ENCODE measurements around the gene RUFY1. TPM values are rescaled to one million over a fixed set of nuclear protein-coding genes. Genes with fewer than 3 reads are reported as not detected.
A peak's percentile ranks its signal among the peaks of the same experiment; 100 is the strongest.
"Not testable (repeated sequence)": the region's sequence is repeated elsewhere in the genome, so short reads cannot be mapped to it uniquely, and the experiment has no call there.

The RUFY1 gene
- total and polyA plus RNA-seq, 5 donors from 2014 or later: 18.3 to 40.4 (median 25.4) TPM

- not testable (repeated sequence) for H3K27ac ChIP-seq (ENCODE audit: insufficient read depth, low read length, poor library complexity, severe bottlenecking); H3K9me3 Mint-ChIP-seq; H3K27ac Mint-ChIP-seq; H3K27me3 Mint-ChIP-seq; H3K9me3 ChIP-seq (ENCODE audit: control insufficient read depth in 2 of 2, low read length in 2 of 2); H3K4me1 Mint-ChIP-seq; H3K36me3 Mint-ChIP-seq; H3K27me3 ChIP-seq (ENCODE audit: control insufficient read depth, insufficient read depth, low read length); H3K36me3 ChIP-seq (ENCODE audit: control insufficient read depth, insufficient read depth, low read length); H3K4me1 ChIP-seq (ENCODE audit: control insufficient read depth, insufficient read depth, low read length, poor library complexity, severe bottlenecking); DNase-seq; H3K4me3 Mint-ChIP-seq; H3K4me3 ChIP-seq (ENCODE audit: low read depth, low read length)
- ATAC-seq (ENCODE audit: low read depth in 2 of 2): peak; percentile 94
Observed at GRCh38 chr5:179634370-179635172, 84.2 kb downstream of the RUFY1 start.

GRCh38 chr5:179639296-179639695 is 88.9 kb downstream of the RUFY1 start:
- not testable (repeated sequence) for H3K4me3 Mint-ChIP-seq; H3K4me3 ChIP-seq (ENCODE audit: low read depth, low read length); H3K27ac Mint-ChIP-seq; H3K4me1 Mint-ChIP-seq; H3K36me3 Mint-ChIP-seq; H3K9me3 ChIP-seq (ENCODE audit: control insufficient read depth in 2 of 2, low read length in 2 of 2); H3K27ac ChIP-seq (ENCODE audit: insufficient read depth, low read length, poor library complexity, severe bottlenecking); H3K4me1 ChIP-seq (ENCODE audit: control insufficient read depth, insufficient read depth, low read length, poor library complexity, severe bottlenecking); H3K9me3 Mint-ChIP-seq; DNase-seq; H3K27me3 Mint-ChIP-seq; H3K27me3 ChIP-seq (ENCODE audit: control insufficient read depth, insufficient read depth, low read length); ATAC-seq (ENCODE audit: low read depth in 2 of 2); H3K36me3 ChIP-seq (ENCODE audit: control insufficient read depth, insufficient read depth, low read length)

- DNase-seq; H3K27ac Mint-ChIP-seq; ATAC-seq (ENCODE audit: low read depth in 2 of 2); H3K27ac ChIP-seq (ENCODE audit: insufficient read depth, low read length, poor library complexity, severe bottlenecking); H3K4me3 ChIP-seq (ENCODE audit: low read depth, low read length); H3K9me3 ChIP-seq (ENCODE audit: control insufficient read depth in 2 of 2, low read length in 2 of 2); H3K4me1 ChIP-seq (ENCODE audit: control insufficient read depth, insufficient read depth, low read length, poor library complexity, severe bottlenecking); H3K9me3 Mint-ChIP-seq; H3K36me3 ChIP-seq (ENCODE audit: control insufficient read depth, insufficient read depth, low read length); H3K4me1 Mint-ChIP-seq; H3K27me3 Mint-ChIP-seq; H3K27me3 ChIP-seq (ENCODE audit: control insufficient read depth, insufficient read depth, low read length); H3K4me3 Mint-ChIP-seq; H3K36me3 Mint-ChIP-seq: not testable (repeated sequence)
Observed at GRCh38 chr5:179641745-179642144, 91.4 kb downstream of the RUFY1 start.

GRCh38 chr5:179642626-179643025 is 92.3 kb downstream of the RUFY1 start:
- H3K27ac Mint-ChIP-seq; H3K36me3 Mint-ChIP-seq; H3K27me3 ChIP-seq (ENCODE audit: control insufficient read depth, insufficient read depth, low read length); H3K4me1 ChIP-seq (ENCODE audit: control insufficient read depth, insufficient read depth, low read length, poor library complexity, severe bottlenecking); DNase-seq; H3K9me3 ChIP-seq (ENCODE audit: control insufficient read depth in 2 of 2, low read length in 2 of 2); H3K36me3 ChIP-seq (ENCODE audit: control insufficient read depth, insufficient read depth, low read length); H3K4me3 Mint-ChIP-seq; H3K9me3 Mint-ChIP-seq; H3K4me1 Mint-ChIP-seq; H3K4me3 ChIP-seq (ENCODE audit: low read depth, low read length); ATAC-seq (ENCODE audit: low read depth in 2 of 2); H3K27ac ChIP-seq (ENCODE audit: insufficient read depth, low read length, poor library complexity, severe bottlenecking): not testable (repeated sequence)
- H3K27me3 Mint-ChIP-seq: peaks cover 13% of the 10 kb centered on the region

- not testable (repeated sequence) for H3K4me1 Mint-ChIP-seq; H3K27ac Mint-ChIP-seq; ATAC-seq (ENCODE audit: low read depth in 2 of 2); H3K27me3 ChIP-seq (ENCODE audit: control insufficient read depth, insufficient read depth, low read length); H3K9me3 Mint-ChIP-seq; DNase-seq; H3K36me3 ChIP-seq (ENCODE audit: control insufficient read depth, insufficient read depth, low read length); H3K27ac ChIP-seq (ENCODE audit: insufficient read depth, low read length, poor library complexity, severe bottlenecking); H3K4me3 ChIP-seq (ENCODE audit: low read depth, low read length); H3K4me1 ChIP-seq (ENCODE audit: control insufficient read depth, insufficient read depth, low read length, poor library complexity, severe bottlenecking); H3K36me3 Mint-ChIP-seq; H3K4me3 Mint-ChIP-seq; H3K9me3 ChIP-seq (ENCODE audit: control insufficient read depth in 2 of 2, low read length in 2 of 2)
- H3K27me3 Mint-ChIP-seq: peaks cover 14% of the 10 kb centered on the region
Observed at GRCh38 chr5:179643141-179643920, 93.0 kb downstream of the RUFY1 start.

- DNase-seq; H3K27ac ChIP-seq (ENCODE audit: insufficient read depth, low read length, poor library complexity, severe bottlenecking); H3K4me1 Mint-ChIP-seq; H3K36me3 Mint-ChIP-seq; H3K27ac Mint-ChIP-seq; ATAC-seq (ENCODE audit: low read depth in 2 of 2); H3K36me3 ChIP-seq (ENCODE audit: control insufficient read depth, insufficient read depth, low read length); H3K4me3 ChIP-seq (ENCODE audit: low read depth, low read length); H3K27me3 ChIP-seq (ENCODE audit: control insufficient read depth, insufficient read depth, low read length); H3K4me3 Mint-ChIP-seq; H3K9me3 ChIP-seq (ENCODE audit: control insufficient read depth in 2 of 2, low read length in 2 of 2); H3K9me3 Mint-ChIP-seq; H3K4me1 ChIP-seq (ENCODE audit: control insufficient read depth, insufficient read depth, low read length, poor library complexity, severe bottlenecking): not testable (repeated sequence)
- H3K27me3 Mint-ChIP-seq: peaks cover 14% of the 10 kb centered on the region
Observed at GRCh38 chr5:179644766-179645165, 94.4 kb downstream of the RUFY1 start.

GRCh38 chr5:179648410-179648809 is 98.1 kb downstream of the RUFY1 start:
- H3K4me1 ChIP-seq (ENCODE audit: control insufficient read depth, insufficient read depth, low read length, poor library complexity, severe bottlenecking): no peaks in the 10 kb centered on the region
- no peaks in the 10 kb centered on the region for H3K9me3 ChIP-seq (ENCODE audit: control insufficient read depth in 2 of 2, low read length in 2 of 2)
- H3K36me3 ChIP-seq (ENCODE audit: control insufficient read depth, insufficient read depth, low read length): no peaks in the 10 kb centered on the region
- H3K27ac Mint-ChIP-seq: no peak overlapping the region
- H3K36me3 Mint-ChIP-seq: no peaks in the 10 kb centered on the region
- no peaks in the 10 kb centered on the region for H3K9me3 Mint-ChIP-seq
- H3K27me3 Mint-ChIP-seq: peaks cover 19% of the 10 kb centered on the region
- no peak overlapping the region for H3K27ac ChIP-seq (ENCODE audit: insufficient read depth, low read length, poor library complexity, severe bottlenecking)
- no peak overlapping the region for H3K4me3 ChIP-seq (ENCODE audit: low read depth, low read length)
- no peak overlapping the region for H3K4me3 Mint-ChIP-seq
- H3K4me1 Mint-ChIP-seq: no peaks in the 10 kb centered on the region
- ATAC-seq (ENCODE audit: low read depth in 2 of 2) (no peak), DNase-seq (no peak)
- H3K27me3 ChIP-seq (ENCODE audit: control insufficient read depth, insufficient read depth, low read length): no peaks in the 10 kb centered on the region

Data from CD4-positive, CD25-positive, alpha-beta regulatory T cell (primary cell).